Measurements from ENCODE around the gene PRKCA. TPM values are rescaled to one million over a fixed set of nuclear protein-coding genes. Genes with fewer than 3 reads are reported as not detected.
"Not testable (repeated sequence)": the region's sequence is repeated elsewhere in the genome, so short reads cannot be mapped to it uniquely, and the experiment has no call there.

PRKCA gene
- total RNA-seq, 1 donor from 2014 or later = 5.4 TPM

DNA sequence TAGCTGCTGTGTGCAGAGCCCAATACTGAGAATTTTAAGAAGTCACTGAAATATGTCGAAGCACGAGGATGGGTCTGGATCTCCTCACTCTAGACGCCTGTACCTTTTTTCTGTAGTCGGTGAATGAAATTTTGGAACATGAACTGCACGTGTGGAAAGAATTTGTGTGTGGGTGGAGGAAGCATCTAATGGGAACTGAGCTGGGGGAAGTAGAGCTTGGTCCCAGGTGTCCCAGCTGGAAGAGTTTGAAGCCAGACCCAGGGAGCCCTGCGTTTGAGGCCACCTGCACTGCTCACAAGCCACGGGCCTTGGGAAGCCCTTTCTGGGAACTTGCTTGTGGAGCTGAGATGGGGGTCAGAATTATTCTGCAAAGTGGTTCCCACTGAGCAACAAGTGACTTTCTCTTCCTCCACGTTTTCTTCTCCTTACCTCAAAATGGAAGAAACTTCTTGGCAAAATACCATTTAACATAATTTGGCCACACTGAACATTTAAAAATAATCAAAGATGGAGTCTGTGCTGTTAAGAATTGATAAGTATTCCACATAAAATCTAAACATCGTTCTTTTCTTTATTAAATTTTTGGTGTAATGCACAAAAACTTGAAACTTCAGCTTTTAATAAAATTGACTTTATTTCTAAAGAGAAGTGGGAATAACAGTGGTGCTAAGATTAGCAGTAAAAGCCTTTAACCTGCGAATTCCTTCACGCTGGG lies 163.8 kb downstream of the PRKCA start:
- intact Hi-C loops (cut with DNase I) = no loop called here
- ATAC-seq (ENCODE audit: poor library complexity) (no peak), DNase-seq (no peak)

DNA sequence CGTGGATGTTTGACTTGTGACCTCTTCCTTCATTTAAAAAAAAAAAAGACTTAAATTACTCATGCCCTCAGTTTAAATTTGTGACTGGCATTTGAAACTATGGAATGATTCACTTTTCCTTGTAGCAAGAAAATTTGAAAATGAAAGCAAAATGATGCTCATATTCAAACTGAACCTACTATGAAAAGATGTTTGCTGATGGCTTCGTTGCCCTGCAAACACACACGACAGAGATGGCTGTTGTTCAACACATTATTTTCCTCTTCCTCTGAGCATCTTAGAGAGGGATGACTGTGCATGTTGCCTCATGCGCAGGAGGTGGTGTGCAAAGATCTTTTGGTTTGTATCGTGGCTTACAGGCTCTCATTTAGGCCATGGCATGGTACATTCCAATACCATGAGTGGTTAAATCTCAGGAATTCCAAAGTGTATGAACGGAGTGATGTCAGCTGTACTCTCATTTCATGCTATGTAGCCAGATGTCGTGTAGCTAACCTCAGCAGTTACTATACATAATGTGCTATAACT lies 164.5 kb downstream of the PRKCA start:
- intact Hi-C loops (cut with DNase I) = no loop called here
- ATAC-seq (ENCODE audit: poor library complexity) (no peak), DNase-seq (no peak)

DNA sequence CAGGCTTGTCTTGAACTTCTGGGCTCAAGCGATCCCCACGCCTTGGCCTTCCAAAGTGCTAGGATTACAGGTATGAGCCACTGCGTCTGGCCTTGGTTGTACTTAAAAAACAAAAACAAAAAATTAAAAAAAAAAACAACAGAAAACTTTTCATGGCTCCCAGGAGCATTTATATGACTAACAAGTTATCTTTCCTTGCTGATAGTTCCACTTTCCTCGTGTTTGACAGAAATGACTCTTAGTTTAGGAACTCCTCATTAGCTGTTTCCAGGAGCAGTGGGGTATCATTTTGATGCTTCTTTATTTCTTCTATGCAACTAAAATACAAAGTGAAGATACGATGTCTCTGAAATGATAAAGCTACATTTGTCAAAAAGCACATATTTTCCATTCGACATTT lies 165.4 kb downstream of the PRKCA start:
- intact Hi-C loops (cut with DNase I) = no loop called here
- DNase-seq (no peak), ATAC-seq (ENCODE audit: poor library complexity) (no peak)

DNA sequence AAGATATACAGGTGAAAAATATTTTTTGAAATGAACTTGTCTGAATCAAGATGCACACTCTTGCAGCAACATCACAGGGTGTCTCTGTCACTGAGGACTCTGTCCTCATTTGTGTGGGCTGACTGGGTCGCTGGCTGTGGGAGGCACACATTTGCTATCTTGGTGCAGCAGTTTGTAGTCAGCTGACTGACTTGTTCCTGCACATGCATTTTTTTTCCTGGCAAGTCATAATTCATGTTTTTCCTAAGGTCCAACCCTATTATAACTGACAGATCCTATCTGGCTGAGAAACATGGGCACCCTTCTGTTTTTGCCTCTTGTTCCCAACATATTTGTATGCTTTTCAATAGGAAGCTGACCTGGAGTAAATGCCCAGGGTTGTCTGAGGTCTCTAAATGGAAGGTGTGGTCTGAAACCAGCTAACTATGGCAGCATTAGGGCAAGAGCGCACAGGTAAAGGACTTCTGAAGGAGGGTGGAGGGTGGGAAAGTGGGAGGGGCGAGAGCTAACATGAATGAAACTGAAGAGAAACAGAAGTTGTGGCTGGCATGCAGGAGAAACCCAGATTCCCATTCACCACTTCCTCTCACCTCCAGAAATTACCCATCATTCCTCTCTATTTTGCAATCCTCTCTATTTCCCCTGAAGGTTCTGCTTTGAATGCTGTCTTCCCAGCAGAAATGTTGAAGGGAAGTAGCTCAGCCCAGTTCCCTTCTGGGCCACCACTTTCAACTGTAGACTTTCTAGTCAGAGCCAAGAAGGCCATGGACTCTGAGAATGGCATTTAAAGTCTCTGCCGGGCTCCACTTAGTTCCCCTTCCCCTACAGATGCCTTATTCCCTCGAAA lies 166.1 kb downstream of the PRKCA start:
- DNase-seq (no peak), ATAC-seq (ENCODE audit: poor library complexity) (peak; percentile 79)
- intact Hi-C loops (cut with DNase I) = no loop called here

DNA sequence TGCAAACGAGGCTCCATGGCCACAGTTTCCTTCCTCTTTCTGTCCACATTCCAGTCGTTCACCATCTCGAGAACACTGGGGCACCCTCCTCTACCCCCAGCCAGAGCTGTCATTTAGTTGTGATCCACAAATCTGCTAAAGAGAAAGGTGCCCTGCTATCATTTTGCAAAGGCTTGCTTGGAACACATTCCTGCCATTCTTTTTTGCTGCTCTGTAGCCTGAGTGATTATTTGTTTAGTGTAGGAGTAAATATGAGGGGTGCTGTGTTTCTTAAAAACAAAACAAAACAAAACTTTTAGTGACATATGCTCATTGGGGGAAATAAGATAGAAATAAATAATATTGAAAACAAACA lies 166.7 kb downstream of the PRKCA start:
- ATAC-seq (ENCODE audit: poor library complexity) (no peak), DNase-seq (no peak)
- intact Hi-C loops (cut with DNase I) = no loop called here

DNA sequence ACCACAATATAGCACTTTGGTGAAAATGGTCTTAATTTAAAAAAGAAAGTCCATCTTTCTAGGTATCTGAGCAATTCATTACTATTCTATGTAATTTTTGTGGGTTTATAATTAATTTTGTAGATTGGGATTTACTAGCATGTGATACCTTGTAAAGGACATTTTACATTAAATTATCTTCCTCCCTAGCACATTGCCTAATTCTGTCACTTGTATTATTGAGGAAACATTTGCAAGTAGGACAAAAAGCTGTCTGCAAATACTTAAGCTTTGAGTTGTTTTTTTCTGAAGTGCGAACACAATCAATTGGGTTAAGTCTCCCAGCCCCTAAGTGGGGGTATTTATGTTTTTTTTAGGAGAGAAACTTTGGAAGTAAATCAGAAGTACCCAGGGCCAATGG lies 167.0 kb downstream of the PRKCA start:
- intact Hi-C loops (cut with DNase I) = no loop called here
- no peak for DNase-seq
- ATAC-seq (ENCODE audit: poor library complexity) = no peak

DNA sequence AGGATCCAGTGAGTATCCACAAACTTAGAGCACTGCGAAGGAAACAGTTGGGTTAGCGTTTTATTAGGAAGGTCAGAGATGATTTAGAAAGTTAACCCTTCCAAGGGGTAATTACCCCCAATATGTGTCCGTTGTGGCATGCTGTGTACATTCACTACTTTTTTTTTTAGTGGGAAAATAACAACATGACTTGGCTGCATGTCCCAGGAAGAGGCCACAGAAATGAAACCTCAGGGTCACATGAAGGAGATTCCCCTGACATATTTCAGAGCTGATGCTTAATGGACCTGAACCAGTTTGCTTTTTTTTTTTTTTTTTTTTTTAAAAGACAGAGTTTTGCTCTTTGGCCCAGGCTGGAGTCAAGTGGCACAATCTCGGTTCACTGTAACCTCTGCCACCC lies 167.5 kb downstream of the PRKCA start:
- DNase-seq (no peak), ATAC-seq (ENCODE audit: poor library complexity) (no peak)
- intact Hi-C loops (cut with DNase I) = no loop called here

DNA sequence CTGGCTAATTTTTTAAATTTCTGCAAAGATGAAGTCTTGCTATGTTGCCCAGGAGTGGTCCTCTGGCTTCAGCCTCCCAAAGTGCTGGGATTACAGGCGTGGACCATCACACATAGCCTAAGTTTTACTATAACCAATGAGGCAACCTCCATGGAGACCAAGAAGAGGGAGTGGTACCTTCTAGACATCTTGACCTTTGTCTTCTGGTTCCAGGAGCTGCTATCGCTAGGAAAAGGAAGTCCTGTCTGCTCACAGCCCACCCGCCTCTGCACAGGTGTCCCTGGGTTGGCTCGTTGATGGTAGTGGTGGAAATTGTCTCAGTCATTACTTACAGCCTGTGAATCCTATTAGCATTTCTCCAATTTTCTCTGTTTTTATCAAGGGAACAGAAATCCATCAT lies 169.7 kb downstream of the PRKCA start:
- ATAC-seq (ENCODE audit: poor library complexity) = no peak
- no peak for DNase-seq
- intact Hi-C loops (cut with DNase I) = no loop called here

DNA sequence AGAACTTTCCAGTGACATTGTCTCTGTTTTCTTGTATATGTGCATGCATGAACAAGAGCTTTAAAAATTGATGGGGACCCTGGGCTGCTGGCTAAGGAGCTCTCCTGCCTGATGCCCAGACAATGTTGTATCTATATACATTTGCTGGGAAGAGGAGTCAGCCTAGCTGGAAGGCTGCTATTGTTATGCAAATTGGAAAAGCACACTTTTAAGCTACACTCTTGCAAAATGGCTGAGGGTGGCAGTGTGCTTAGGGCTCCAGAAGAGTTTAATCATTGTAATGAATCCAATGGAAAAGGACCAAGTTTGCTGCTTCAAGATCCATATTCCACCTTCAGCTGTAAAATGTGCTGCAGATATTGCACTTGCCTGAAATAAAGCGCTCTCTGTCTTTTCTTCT lies 171.8 kb downstream of the PRKCA start:
- intact Hi-C loops (cut with DNase I) = no loop called here
- ATAC-seq (ENCODE audit: poor library complexity) (no peak), DNase-seq (no peak)

DNA sequence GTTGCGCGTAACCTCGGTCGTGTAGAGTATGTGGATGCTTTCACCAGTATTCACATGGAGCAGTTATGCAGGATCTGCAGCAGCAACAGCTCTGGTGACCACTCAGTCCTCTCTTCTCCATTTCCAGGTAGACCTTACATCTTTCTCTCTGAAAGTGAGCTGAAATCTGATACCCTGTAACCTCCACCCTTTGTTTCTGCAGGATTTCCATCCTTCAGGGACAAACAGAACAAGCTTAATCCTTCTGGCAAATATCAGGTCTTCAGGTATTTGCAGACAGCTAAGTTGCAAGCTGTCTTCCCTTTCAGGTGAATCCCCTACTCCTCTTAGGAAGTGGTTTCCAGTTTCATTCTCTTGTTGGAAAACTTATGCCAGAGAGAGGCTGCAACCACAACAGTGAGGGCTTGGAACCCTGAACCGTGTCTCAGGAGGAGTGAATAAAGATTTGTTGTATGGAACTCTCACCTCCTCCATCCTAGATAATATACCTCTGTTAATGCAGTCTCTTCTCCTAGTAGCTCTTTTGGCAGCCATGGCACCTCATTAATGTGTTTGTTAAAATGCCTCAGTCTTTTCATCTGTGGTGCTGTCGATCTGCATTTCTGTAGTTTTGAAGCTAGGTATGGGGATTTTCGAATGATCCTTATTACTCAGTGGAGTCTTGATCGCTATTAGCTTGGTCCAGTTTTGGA lies 172.5 kb downstream of the PRKCA start:
- DNase-seq (no peak), ATAC-seq (ENCODE audit: poor library complexity) (no peak)
- intact Hi-C loops (cut with DNase I) = no loop called here

DNA sequence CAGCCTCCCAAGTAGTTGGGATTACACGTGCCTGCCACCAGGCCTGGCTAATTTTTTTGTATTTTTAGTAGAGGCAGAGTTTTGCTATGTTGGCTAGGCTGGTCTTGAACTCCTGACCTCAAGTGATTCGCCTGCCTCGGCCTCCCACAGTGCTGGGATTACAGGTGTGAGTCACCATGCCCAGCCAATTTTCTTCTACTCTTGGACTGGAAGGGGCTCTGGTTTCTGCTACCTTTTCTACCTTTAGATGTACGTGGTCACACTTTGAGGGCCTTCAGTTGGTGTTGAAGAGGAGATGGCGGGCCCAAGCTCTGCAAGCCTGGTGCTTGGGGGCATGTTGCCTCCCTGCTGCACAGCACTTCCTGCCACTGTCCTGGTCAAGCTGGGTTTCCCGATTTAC lies 173.6 kb downstream of the PRKCA start:
- intact Hi-C loops (cut with DNase I) = no loop called here
- DNase-seq (no peak), ATAC-seq (ENCODE audit: poor library complexity) (no peak)

DNA sequence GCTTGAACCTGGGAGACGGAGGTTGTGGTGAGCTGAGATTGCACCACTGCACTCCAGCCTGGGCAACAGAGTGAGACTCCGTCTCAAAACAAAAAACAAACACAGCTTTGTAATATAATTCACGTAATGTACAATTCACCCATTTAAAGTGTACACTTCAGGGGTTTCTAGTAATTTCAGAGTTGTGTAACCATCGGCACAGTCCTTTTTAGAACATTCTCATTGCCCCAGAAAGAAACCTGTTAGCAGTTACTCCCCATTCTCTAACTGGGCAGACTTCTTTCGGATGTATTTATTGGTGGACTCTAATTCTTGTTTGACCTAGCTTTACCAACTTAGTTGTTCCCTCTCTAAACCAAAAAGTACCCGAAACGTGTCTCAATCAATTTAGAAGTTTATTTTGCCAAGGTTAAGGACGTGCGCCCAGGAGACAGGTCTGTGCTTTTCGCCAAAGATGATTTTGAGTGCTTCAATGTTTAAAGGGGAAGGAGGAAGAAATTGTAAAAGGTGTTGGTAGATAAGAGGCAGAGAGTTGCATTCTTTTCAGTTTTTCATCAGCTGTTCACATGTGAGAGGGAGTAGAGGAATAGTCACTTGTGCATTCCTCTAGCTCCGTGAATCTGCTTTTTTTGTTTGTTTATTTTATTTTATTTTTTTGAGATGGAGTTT lies 175.3 kb downstream of the PRKCA start:
- DNase-seq (no peak), ATAC-seq (ENCODE audit: poor library complexity) (no peak)
- intact Hi-C loops (cut with DNase I) = no loop called here

DNA sequence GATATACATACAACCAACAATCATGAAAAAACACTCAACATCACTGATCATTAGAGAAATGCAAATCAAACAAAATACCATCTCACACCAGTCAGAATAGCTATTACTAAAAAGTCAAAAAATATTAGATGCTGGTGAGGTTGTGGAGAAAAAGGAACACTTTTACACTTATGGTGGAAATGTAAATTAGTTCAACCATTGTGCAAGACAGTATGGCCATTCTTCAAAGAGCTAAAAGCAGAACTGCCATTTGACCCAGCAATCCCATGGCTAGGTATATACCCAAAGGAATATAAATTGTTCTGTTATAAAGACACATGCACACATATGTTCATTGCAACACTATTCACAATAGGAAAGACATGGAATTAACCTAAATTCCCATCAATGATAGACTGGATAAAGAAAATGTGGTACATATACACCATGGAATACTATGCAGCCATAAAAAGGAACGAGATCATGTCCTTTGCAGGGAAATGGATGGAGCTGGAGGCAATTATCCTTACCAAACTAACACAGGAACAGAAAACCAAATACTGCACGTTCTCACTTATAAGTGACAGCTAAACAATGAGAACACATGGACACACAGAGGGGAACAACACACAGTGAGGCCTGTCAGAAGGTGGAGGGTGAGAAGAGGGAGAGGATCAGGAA lies 176.9 kb downstream of the PRKCA start:
- ATAC-seq (ENCODE audit: poor library complexity); DNase-seq; intact Hi-C loops (cut with DNase I): not testable (repeated sequence)

DNA sequence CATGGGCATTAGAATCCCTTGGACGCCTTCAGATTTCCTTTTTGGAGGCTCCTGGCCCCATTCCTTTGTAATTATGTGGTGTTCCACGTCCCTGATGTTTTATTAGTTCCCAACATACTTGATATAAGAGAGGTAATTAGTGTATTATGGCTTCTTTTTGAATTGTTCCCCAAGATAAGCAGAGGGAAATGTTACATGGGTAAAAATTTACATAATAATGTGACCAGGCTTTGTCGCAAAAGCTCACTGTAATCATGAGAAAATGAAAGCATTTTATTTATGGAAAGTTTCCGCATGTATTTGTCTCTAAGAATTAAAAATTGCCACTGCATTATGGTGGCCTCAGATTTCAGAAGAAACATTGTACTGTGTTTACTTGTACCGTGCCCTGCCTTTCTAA lies 177.8 kb downstream of the PRKCA start:
- DNase-seq (no peak), ATAC-seq (ENCODE audit: poor library complexity) (no peak)
- intact Hi-C loops (cut with DNase I) = no loop called here

DNA sequence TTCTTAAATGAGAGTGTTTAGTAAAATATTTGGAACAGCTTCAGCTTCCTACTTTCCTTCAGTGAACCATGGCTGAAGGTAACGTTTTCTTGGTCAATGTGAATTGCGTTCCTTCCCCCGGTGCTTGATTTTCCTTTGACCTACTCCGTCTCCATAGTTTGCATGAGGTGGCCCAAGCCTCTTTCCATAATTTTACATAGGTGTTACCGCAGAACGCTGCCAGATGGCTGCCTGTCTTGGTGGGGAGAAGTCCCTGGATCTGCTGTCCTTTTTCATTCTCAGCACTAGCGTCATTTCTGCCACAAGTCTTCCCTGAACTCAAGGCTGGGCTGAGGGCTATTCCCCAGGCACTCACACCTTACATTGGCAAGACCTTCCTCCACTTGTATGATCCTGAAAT lies 178.4 kb downstream of the PRKCA start:
- DNase-seq = no peak
- ATAC-seq (ENCODE audit: poor library complexity) = no peak
- intact Hi-C loops (cut with DNase I) = no loop called here

DNA sequence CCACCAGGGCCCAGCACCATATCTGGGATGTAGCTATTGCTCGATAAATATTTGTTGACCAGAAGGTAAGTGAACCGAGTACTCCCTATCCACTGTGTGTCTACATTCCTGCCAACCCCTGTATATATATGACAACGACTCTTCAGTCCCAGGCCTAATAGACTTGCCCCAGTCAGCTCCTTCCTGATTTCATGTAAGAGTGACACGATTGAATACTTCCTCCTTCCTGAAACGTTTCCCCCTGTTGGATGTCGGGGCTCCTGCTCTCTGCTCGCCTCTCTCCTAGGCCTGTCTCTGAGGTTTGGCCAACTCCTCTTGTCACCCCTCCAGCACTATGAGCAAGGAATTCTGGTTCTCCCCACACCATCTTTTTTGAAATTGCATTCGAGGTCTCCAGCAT lies 178.9 kb downstream of the PRKCA start:
- intact Hi-C loops (cut with DNase I) = no loop called here
- ATAC-seq (ENCODE audit: poor library complexity) (no peak), DNase-seq (no peak)

DNA sequence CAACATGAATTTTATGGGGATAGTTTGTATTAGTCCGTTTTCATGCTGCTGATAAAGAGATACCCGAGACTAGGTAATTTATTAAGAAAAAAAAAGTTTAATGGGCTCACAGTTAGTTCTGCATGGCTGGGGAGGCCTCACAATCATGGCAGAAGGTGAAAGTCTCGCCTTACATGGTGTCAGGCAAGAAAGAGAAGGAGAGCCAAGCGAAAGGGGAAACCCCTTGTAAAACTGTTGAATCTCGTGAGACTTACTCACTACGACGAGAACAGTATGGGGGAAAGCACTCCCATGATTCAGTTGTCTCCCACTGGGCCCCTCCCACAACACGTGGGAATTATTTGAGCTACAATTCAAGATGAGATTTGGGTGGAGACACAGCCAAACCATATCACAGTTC lies 181.5 kb downstream of the PRKCA start:
- intact Hi-C loops (cut with DNase I) = no loop called here
- no peak for ATAC-seq (ENCODE audit: poor library complexity)

DNA sequence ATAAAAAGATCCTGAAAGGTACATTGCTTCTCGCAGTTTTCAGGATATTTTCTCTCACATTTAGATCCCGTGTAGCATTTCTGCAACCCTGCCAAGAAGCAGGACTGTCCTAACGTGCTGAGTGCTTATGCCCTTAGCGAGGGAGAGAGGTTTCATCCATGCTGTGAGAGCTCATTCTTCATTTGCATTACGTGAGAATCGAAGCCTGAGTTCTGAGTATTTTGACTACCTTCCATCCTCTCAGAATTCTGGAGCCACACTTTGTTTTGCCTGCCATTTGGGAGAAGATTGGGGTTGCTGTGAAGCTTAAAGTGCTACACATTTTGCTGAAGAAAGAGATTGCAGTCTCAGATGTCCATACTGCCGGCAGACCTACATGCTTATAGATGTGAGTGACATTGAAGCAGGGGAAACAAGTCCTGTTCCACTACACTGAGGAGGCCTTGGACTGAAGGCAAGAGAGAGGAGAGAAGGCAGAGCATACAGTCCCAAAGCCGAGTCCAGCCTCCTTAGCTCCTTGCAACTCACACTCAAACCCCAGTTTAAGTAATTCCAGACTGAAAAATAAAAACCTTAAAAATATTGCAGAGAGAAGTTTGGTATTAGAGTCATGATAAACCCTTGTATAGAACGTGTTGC lies 183.0 kb downstream of the PRKCA start:
- intact Hi-C loops (cut with DNase I) = no loop called here
- DNase-seq (no peak), ATAC-seq (ENCODE audit: poor library complexity) (no peak)

More for the DNA sequence above, 181.5 kb downstream of the PRKCA start:
- DNase-seq = no peak
